Dermis lymphatic vessel endothelial cell (primary cell): ENCODE results near the gene OR1I1. TPM values are rescaled to one million over a fixed set of nuclear protein-coding genes. Genes with fewer than 3 reads are reported as not detected.

Source experiments
- total RNA-seq: library from RNA; depleted of rRNA; stranded (reverse); fragments of >200 nt; gene quantifications from 2 replicates; pipeline ENCODE4 v1.2.1, GENCODE V29; 2014

OR1I1 gene, protein sequence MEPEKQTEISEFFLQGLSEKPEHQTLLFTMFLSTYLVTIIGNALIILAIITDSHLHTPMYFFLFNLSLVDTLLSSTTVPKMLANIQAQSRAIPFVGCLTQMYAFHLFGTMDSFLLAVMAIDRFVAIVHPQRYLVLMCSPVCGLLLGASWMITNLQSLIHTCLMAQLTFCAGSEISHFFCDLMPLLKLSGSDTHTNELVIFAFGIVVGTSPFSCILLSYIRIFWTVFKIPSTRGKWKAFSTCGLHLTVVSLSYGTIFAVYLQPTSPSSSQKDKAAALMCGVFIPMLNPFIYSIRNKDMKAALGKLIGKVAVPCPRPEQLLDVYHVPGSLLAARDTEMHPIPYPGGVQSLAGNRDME
- total RNA-seq, result not detected in 2 replicates

DNA sequence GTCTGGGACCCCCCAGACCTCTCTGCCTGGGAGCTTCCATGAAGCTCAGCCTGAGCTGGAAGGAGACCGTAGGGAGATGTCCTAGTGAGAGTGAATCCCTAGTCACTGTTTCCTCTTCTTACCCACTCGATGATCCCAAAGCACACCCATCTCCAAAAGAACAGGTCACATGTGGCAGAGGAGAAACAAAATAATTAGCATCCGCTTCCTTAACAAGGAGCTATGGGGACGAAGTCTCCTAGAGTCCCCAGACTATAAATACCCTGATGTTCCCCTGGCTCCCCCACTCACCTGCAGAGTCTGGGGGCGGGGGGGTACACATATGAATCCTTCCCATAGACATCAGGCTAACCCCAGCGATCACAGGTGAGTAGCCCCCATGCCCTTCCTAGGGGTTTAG, at the start of gene OR1I1:
Gene OR1I1, plus strand, starts transcription at position 301 of the 400 bp plus-strand sequence. CDS start 4,855 bp downstream, outside the sequence.

DNA sequence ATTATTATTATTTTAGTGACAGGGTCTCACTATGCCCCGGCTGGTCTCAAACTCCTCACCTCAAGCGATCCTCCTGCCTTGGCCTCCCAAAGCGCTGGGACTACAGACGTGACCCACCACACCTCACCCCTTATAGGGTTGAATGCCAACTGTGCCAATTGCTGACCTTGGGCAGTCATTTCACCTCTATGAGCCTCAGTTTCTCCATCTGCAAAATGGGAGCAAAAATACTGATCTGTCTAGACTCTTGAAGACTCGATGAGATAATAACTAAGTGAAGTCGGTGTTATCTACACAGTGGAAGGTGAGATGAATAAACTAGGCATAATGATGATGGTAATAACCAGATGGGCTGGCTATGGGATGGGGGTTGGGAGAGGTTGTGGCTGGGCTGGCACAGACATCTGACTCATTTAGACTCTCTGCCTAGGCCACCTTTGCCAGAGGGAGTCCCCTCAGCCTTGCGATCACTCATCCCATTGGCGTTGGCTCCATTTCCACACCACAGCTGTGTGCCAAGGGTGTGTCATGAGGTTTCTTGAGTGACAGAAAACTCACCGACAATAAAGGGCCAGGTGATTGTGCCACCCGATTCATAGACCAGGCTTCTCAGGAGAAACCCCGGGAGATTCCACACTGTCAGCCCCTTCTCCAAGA, 33.0 kb upstream of the OR1I1 start, which contains the start of gene CASP14:
Gene CASP14, plus strand, starts transcription at position 596 of the 657 bp plus-strand sequence. CDS start 2,772 bp downstream, outside the sequence.

GRCh38 chr19:15107061-15108010, 25.3 kb downstream of the OR1I1 start, which contains the start of gene SYDE1:
Gene SYDE1 (plus strand): TSS chr19:15107401. CDS start chr19:15107434, 33 bp downstream.

Other genes starting within 250 kb of the OR1I1 start
- not detected in 2 replicates for gene OR7A5, start 247.0 kb upstream of the OR1I1 start, total RNA-seq
- gene OR7C1, start 247.0 kb upstream of the OR1I1 start, total RNA-seq, result not detected in 2 replicates
- gene OR7A10, start 233.3 kb upstream of the OR1I1 start, total RNA-seq, result not detected in 2 replicates
- gene OR7A17, start 196.1 kb upstream of the OR1I1 start, total RNA-seq, result not detected in 2 replicates
- not detected in 2 replicates for gene OR7C2, start 140.7 kb upstream of the OR1I1 start, total RNA-seq
- not detected in 2 replicates for gene SLC1A6, start 102.3 kb upstream of the OR1I1 start, total RNA-seq
- not detected in 2 replicates for gene CASP14, start 32.7 kb upstream of the OR1I1 start, total RNA-seq
- gene SYDE1, start 25.2 kb downstream of the OR1I1 start, total RNA-seq, result 10.9 and 15.5 TPM in 2 replicates
- 0.52 and 5.2 TPM in 2 replicates for gene NOTCH3, start 118.8 kb downstream of the OR1I1 start, total RNA-seq
- 0.09 and 0.11 TPM in 2 replicates for gene EPHX3, start 150.2 kb downstream of the OR1I1 start, total RNA-seq